ENCODE results near the gene INTS15.

- TF ChIP-seq CTCF (IDR thresholded peaks at IDR 0.05) (no peak), TCF7L2 (IDR thresholded peaks at IDR 0.05; ENCODE audit: low read depth, low read length) (no peak), POLR2AphosphoS5 (IDR thresholded peaks at IDR 0.05; ENCODE audit: low read depth, low read length) (no peak), REST (IDR thresholded peaks at IDR 0.05; ENCODE audit: insufficient read depth in 1 of 2, low read depth in 2 of 2, low read length in 1 of 2) (no peak), SIN3A (IDR thresholded peaks at IDR 0.05; ENCODE audit: borderline replicate concordance, insufficient read depth, low read depth, low read length) (no peak)
Measured at GRCh38 chr7:6656413-6656812, 66.6 kb downstream of the INTS15 start.
